ENCODE results near the gene SCYL1. TPM values are rescaled to one million over a fixed set of nuclear protein-coding genes. Genes with fewer than 3 reads are reported as not detected.

The SCYL1 gene
- total RNA-seq, 1 experiment from 2014 or later = 54.7 TPM

DNA sequence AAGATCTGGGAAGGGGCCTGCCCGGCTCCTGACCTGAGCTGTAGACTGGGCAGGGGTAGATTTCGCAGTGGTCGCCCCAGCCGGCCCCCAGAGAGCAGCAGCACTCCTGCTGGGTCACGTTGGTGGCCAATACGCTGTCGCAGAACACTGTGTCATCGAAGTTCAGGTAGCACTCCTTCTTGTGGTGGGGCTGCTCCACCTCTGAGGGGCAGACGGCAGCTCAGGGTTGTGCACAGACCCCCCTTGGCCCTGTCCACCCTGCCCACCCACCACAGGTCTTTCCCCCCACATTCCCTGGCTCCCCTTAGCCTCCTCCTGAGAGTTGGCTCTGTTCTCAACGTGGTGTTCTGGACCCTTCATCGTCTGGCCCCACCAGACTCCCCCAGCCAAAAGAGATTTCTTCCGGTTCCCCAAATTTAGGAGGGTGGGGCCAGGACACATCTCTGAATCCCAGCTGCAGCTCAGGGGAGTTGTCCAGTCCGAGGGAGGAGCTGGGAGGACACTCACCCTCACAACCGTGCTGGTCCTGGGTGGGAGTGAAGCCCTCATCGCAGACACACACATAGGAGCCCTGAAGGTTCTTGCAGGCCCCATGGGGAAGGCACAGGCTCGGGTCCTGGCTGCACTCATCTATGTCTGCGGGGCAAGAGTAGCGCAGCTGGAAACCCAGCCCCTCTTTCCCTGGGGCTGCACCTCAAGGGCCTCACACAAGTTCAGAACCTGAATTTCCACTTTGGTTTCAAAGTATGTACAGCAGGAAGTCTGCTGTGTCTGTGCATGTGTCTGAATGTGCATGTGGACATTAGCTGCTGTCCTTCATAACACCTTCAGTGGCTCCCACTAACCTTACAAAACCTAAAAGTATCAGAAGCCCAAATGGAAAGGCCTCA lies 16.5 kb downstream of the SCYL1 start:
- H2BK20ac ChIP-seq (ENCODE audit: low read depth, low read length, poor library complexity, severe bottlenecking) = no peak overlapping the region
- no peak overlapping the region for H3K23ac ChIP-seq (ENCODE audit: insufficient read length, low read depth, low read length)
- H2BK120ac ChIP-seq (ENCODE audit: low read depth, low read length, poor library complexity, severe bottlenecking) = no peak overlapping the region
- H2AFZ ChIP-seq (ENCODE audit: low read length) = no peak overlapping the region
- no peak overlapping the region for H4K8ac ChIP-seq (replicated peaks; ENCODE audit: insufficient read length, low read depth, low read length)
- peaks cover 14% of the 10 kb centered on the region for H3K23me2 ChIP-seq (ENCODE audit: insufficient read length, low read depth, low read length, poor library complexity, severe bottlenecking)
- H3K4me3 Mint-ChIP-seq = peak overlapping the region; percentile 67 to 81
- H3K9me3 ChIP-seq (ENCODE audit: control insufficient read depth, low read depth, low read length) = no peaks in the 10 kb centered on the region
- peaks cover 58% of the 10 kb centered on the region for H3K27me3 Mint-ChIP-seq (ENCODE audit: low read depth)
- no peak overlapping the region for H3K18ac ChIP-seq (ENCODE audit: insufficient read length, low read depth, low read length)
- no peak overlapping the region for H2BK12ac ChIP-seq (ENCODE audit: insufficient read length, low read depth, low read length)
- H2BK5ac ChIP-seq (ENCODE audit: insufficient read length, low read length) = no peak overlapping the region
- H3K14ac ChIP-seq (ENCODE audit: insufficient read depth, low read length) = no peak overlapping the region
- no peak overlapping the region for H4K5ac ChIP-seq (ENCODE audit: insufficient read length, low read depth, low read length)
- peak overlapping the region; percentile 73 for H3K4me2 ChIP-seq (ENCODE audit: insufficient read depth, insufficient read length, low read length)
- no peak overlapping the region for H3K27ac Mint-ChIP-seq
- no CpG with 5 or more reads among the region's 18 CpGs for WGBS (ENCODE audit: extremely low coverage, insufficient read length, low lambda C conversion rate)
- no peak overlapping the region for H3T11ph ChIP-seq (ENCODE audit: low read length)
- H3K9ac ChIP-seq (ENCODE audit: extremely low read depth, insufficient read length, low read length) = no peak overlapping the region
- H3K27me3 ChIP-seq (ENCODE audit: insufficient read depth, low read length) = peaks cover 4% of the 10 kb centered on the region; the same call in 1 of the 2 replicates
- peaks cover 0 to 12% (median 10%) of the 10 kb centered on the region in 3 experiments; a peak in 6 of 7 replicates for H3K36me3 Mint-ChIP-seq (ENCODE audit: insufficient read depth in 1 of 3, low read depth in 3 of 3)
- no peaks in the 10 kb centered on the region for H3K79me2 ChIP-seq (ENCODE audit: insufficient read depth, low read length)
- no peaks in the 10 kb centered on the region for H3K79me1 ChIP-seq (ENCODE audit: insufficient read depth, low read depth, low read length, poor library complexity, severe bottlenecking)
- no peak overlapping the region for H2AK5ac ChIP-seq (ENCODE audit: insufficient read length, low read length)
- H3K56ac ChIP-seq (ENCODE audit: insufficient read length, low read depth, low read length) = no peak overlapping the region
- TF ChIP-seq, protein P1, sequence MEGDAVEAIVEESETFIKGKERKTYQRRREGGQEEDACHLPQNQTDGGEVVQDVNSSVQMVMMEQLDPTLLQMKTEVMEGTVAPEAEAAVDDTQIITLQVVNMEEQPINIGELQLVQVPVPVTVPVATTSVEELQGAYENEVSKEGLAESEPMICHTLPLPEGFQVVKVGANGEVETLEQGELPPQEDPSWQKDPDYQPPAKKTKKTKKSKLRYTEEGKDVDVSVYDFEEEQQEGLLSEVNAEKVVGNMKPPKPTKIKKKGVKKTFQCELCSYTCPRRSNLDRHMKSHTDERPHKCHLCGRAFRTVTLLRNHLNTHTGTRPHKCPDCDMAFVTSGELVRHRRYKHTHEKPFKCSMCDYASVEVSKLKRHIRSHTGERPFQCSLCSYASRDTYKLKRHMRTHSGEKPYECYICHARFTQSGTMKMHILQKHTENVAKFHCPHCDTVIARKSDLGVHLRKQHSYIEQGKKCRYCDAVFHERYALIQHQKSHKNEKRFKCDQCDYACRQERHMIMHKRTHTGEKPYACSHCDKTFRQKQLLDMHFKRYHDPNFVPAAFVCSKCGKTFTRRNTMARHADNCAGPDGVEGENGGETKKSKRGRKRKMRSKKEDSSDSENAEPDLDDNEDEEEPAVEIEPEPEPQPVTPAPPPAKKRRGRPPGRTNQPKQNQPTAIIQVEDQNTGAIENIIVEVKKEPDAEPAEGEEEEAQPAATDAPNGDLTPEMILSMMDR (conservative IDR thresholded peaks at IDR 0.05) = no peak; the same call in 2 of the 3 replicates
- no peak overlapping the region for H3K27ac ChIP-seq (ENCODE audit: insufficient read length, low read depth, low read length)
- peaks cover 10 to 17% of the 10 kb centered on the region in 2 experiments for H3K4me1 Mint-ChIP-seq
- H4K91ac ChIP-seq (ENCODE audit: insufficient read length, low read depth, low read length) = no peak overlapping the region
- H3K4ac ChIP-seq (ENCODE audit: low read depth, low read length) = no peak overlapping the region
- no peak for DNase-seq
- H4K20me1 ChIP-seq (ENCODE audit: control insufficient read depth, insufficient read depth, insufficient read length) = peaks cover 2% of the 10 kb centered on the region
- no peaks in the 10 kb centered on the region for H3K4me1 ChIP-seq (ENCODE audit: insufficient read depth, low read length)
- peaks cover 0 to 2% of the 10 kb centered on the region in 2 experiments; a peak in 1 of 5 replicates for H3K9me3 Mint-ChIP-seq
- H2BK15ac ChIP-seq (ENCODE audit: low read depth, low read length) = no peak overlapping the region
